ENCODE measurements around the gene FBLN1.

- TF ChIP-seq, protein P1, sequence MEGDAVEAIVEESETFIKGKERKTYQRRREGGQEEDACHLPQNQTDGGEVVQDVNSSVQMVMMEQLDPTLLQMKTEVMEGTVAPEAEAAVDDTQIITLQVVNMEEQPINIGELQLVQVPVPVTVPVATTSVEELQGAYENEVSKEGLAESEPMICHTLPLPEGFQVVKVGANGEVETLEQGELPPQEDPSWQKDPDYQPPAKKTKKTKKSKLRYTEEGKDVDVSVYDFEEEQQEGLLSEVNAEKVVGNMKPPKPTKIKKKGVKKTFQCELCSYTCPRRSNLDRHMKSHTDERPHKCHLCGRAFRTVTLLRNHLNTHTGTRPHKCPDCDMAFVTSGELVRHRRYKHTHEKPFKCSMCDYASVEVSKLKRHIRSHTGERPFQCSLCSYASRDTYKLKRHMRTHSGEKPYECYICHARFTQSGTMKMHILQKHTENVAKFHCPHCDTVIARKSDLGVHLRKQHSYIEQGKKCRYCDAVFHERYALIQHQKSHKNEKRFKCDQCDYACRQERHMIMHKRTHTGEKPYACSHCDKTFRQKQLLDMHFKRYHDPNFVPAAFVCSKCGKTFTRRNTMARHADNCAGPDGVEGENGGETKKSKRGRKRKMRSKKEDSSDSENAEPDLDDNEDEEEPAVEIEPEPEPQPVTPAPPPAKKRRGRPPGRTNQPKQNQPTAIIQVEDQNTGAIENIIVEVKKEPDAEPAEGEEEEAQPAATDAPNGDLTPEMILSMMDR (IDR thresholded peaks at IDR 0.05): no peak
- no peak for TF ChIP-seq POLR2A (IDR thresholded peaks at IDR 0.05)
Observed at GRCh38 chr22:45503816-45504372, 1.2 kb downstream of the FBLN1 start.
